Liver (tissue), 3 donors: ENCODE measurements around the gene FES.
"Not testable (repeated sequence)": the region's sequence is repeated elsewhere in the genome, so short reads cannot be mapped to it uniquely, and the experiment has no call there.

Experiments
- CTCF ChIP-seq: fragments of 150-350 bp; IDR thresholded peaks from 2 replicates; pipeline ENCODE4 v1.5.1; 2017; ENCODE audit warnings: improper control_type of control experiment, low read depth, low read length; ENCODE audit not compliant: missing input control
- RAD21 ChIP-seq, 2 donors: IDR thresholded peaks; 2 replicates each; pipeline ENCODE4 v1.6.1; 2016; ENCODE audit warnings: antibody characterized with exemption in 2 of 2, mild to moderate bottlenecking in 2 of 2
- SP1 ChIP-seq: IDR thresholded peaks from 2 replicates; pipeline ENCODE4 v1.6.1; 2018; ENCODE audit warnings: antibody characterized with exemption, mild to moderate bottlenecking
- donor health status: healthy.
- donor health status: healthy.

DNA sequence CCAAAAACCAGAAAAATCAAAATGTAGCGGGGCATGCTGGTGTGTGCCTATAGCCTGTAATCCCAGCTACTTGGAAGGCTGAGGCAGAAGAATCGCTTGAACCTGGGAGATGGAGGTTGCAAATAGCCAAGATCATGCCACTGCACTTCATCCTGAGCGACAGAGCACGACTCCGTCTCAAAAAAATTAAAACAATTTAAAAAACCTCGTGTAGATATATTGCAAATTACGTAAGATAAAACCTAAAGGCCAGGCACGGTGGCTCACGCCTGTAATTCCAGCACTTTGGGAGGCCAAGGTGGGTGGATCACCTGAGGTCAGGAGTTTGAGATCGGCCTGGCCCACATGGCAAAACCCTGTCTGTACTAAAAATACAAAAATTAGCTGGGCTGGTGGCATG lies 42.5 kb downstream of the FES start:
- not testable (repeated sequence) for TF ChIP-seq SP1; CTCF; RAD21 (IDR thresholded peaks at IDR 0.05)
